HG02852 (cell line): Measurements from ENCODE around the gene TGM3.

ENCODE experiments used
- ATAC-seq: cut with Tn5 transposase; IDR thresholded peaks from one replicate; pipeline ENCODE4 v1.9.1; 2021; ENCODE audit warnings: mild to moderate bottlenecking, moderate library complexity; ENCODE audit not compliant: unreplicated experiment

The TGM3 gene

GRCh38 chr20:2373098-2373497 lies 77.3 kb downstream of the TGM3 start:
- ATAC-seq, result no peak

GRCh38 chr20:2374346-2375125 lies 78.7 kb downstream of the TGM3 start:
- no peak for ATAC-seq

GRCh38 chr20:2378893-2379292 lies 83.1 kb downstream of the TGM3 start:
- ATAC-seq, result no peak

GRCh38 chr20:2379511-2380229 lies 83.9 kb downstream of the TGM3 start:
- no peak for ATAC-seq

GRCh38 chr20:2380601-2381000 lies 84.8 kb downstream of the TGM3 start, which contains the start of gene TGM6:
TGM6 (plus strand) TSS chr20:2380901; CDS start chr20:2380969, 68 bp downstream.
- no peak for ATAC-seq

GRCh38 chr20:2381303-2381702 lies 85.5 kb downstream of the TGM3 start:
- no peak for ATAC-seq

- no peak for ATAC-seq
Observed at GRCh38 chr20:2382833-2383232, 87.0 kb downstream of the TGM3 start.

GRCh38 chr20:2385026-2385425 lies 89.2 kb downstream of the TGM3 start:
- no peak for ATAC-seq

- ATAC-seq, result no peak
Observed at GRCh38 chr20:2385496-2385895, 89.7 kb downstream of the TGM3 start.

- ATAC-seq, result no peak
Observed at GRCh38 chr20:2386516-2387179, 90.8 kb downstream of the TGM3 start.

GRCh38 chr20:2387180-2387577 lies 91.4 kb downstream of the TGM3 start:
- no peak for ATAC-seq

- no peak for ATAC-seq
Observed at GRCh38 chr20:2387580-2387979, 91.8 kb downstream of the TGM3 start.
